Fibroblast of skin of right biceps (primary cell): ENCODE measurements around the gene COL18A1.
"Not testable (repeated sequence)": the region's sequence is repeated elsewhere in the genome, so short reads cannot be mapped to it uniquely, and the experiment has no call there.

Experiments used
- DNase-seq: peaks from one replicate; pipeline ENCODE4 v3.0.0-alpha.2; 2013

Gene COL18A1

GRCh38 chr21:45525153-45525909, 120.4 kb downstream of the COL18A1 start:
- DNase-seq, result no peak

GRCh38 chr21:45525910-45526306, 120.9 kb downstream of the COL18A1 start:
- DNase-seq, result no peak

GRCh38 chr21:45527151-45527999, 122.4 kb downstream of the COL18A1 start:
- DNase-seq, result not testable (repeated sequence)

GRCh38 chr21:45528028-45528705, 123.2 kb downstream of the COL18A1 start:
- DNase-seq, result no peak

GRCh38 chr21:45528981-45529784, 124.2 kb downstream of the COL18A1 start:
- DNase-seq, result no peak

GRCh38 chr21:45529785-45530422, 124.9 kb downstream of the COL18A1 start:
- DNase-seq, result no peak

GRCh38 chr21:45530423-45531113, 125.6 kb downstream of the COL18A1 start:
- DNase-seq, result no peak

- DNase-seq, result not testable (repeated sequence)
Observed at GRCh38 chr21:45531114-45531392, 126.1 kb downstream of the COL18A1 start.

- DNase-seq, result no peak
Observed at GRCh38 chr21:45531393-45532215, 126.6 kb downstream of the COL18A1 start.

GRCh38 chr21:45532826-45533360, 127.9 kb downstream of the COL18A1 start:
- DNase-seq, result no peak

GRCh38 chr21:45533361-45533845, 128.4 kb downstream of the COL18A1 start:
- DNase-seq, result no peak

- no peak for DNase-seq
Observed at GRCh38 chr21:45533846-45534635, 129.1 kb downstream of the COL18A1 start.

- DNase-seq, result peak; percentile 11
Observed at GRCh38 chr21:45534636-45535331, 129.8 kb downstream of the COL18A1 start.

GRCh38 chr21:45535341-45536081, 130.5 kb downstream of the COL18A1 start:
- DNase-seq, result no peak

- DNase-seq, result no peak
Observed at GRCh38 chr21:45536301-45537081, 131.5 kb downstream of the COL18A1 start.

GRCh38 chr21:45537111-45537745, 132.3 kb downstream of the COL18A1 start:
- DNase-seq, result no peak
